ENCODE results near the gene PTAFR. TPM values are rescaled to one million over a fixed set of nuclear protein-coding genes. Genes with fewer than 3 reads are reported as not detected.
"Not testable (repeated sequence)": the region's sequence is repeated elsewhere in the genome, so short reads cannot be mapped to it uniquely, and the experiment has no call there.

Gene PTAFR
- total RNA-seq, 4 donors from 2014 or later: 2.7 to 10.2 (median 6.8) TPM

- no peak for DNase-seq (ENCODE audit: low spot score in 2 of 2)
- 61 to 68% methylated on average over 5 of the region's 5 CpGs for WGBS, 2 donors
- TF ChIP-seq CTCF (IDR thresholded peaks at IDR 0.05): no peak
- TF ChIP-seq POLR2A (IDR thresholded peaks at IDR 0.05): no peak
- H3K4me3 ChIP-seq (ENCODE audit: low read depth, poor library complexity, severe bottlenecking): no peak overlapping the region
- intact Hi-C loops (cut with DNase I; ENCODE audit: low total_unique reads): no loop called here
Observed at GRCh38 chr1:28144203-28145135, 32.0 kb downstream of the PTAFR start.

GRCh38 chr1:28143496-28144202 lies 32.8 kb downstream of the PTAFR start:
- 89% methylated on average over 4 of the region's 4 CpGs for WGBS, 2 donors
- intact Hi-C loops (cut with DNase I; ENCODE audit: low total_unique reads): no loop called here
- H3K4me3 ChIP-seq (ENCODE audit: low read depth, poor library complexity, severe bottlenecking): no peak overlapping the region
- no peak for DNase-seq (ENCODE audit: low spot score in 2 of 2)
- TF ChIP-seq CTCF (IDR thresholded peaks at IDR 0.05) (no peak), POLR2A (IDR thresholded peaks at IDR 0.05) (no peak)

- TF ChIP-seq POLR2A (IDR thresholded peaks at IDR 0.05): no peak
- no peak for TF ChIP-seq CTCF (IDR thresholded peaks at IDR 0.05)
Observed at GRCh38 chr1:28141685-28142084, 34.8 kb downstream of the PTAFR start.

GRCh38 chr1:28139866-28140265 lies 36.6 kb downstream of the PTAFR start:
- DNase-seq (ENCODE audit: low spot score in 2 of 2); H3K4me3 ChIP-seq (ENCODE audit: low read depth, poor library complexity, severe bottlenecking); intact Hi-C loops (cut with DNase I; ENCODE audit: low total_unique reads): not testable (repeated sequence)
- WGBS, 2 donors: 76 to 87% methylated on average over 8 of the region's 8 CpGs

More at GRCh38 chr1:28141685-28142084, 34.8 kb downstream of the PTAFR start:
- WGBS, 2 donors: 87 to 90% methylated on average over 2 of the region's 2 CpGs
- intact Hi-C loops (cut with DNase I; ENCODE audit: low total_unique reads): no loop called here
- H3K4me3 ChIP-seq (ENCODE audit: low read depth, poor library complexity, severe bottlenecking): no peak overlapping the region
- no peak for DNase-seq (ENCODE audit: low spot score in 2 of 2)

- peak in 1 of 2 donors; percentile 25 for DNase-seq (ENCODE audit: low spot score in 2 of 2)
Observed at GRCh38 chr1:28139025-28139712, 37.3 kb downstream of the PTAFR start.

More at GRCh38 chr1:28139025-28139712, 37.3 kb downstream of the PTAFR start:
- 88 to 90% methylated on average over 7 of the region's 7 CpGs for WGBS, 2 donors
- TF ChIP-seq POLR2A (IDR thresholded peaks at IDR 0.05): no peak
- TF ChIP-seq CTCF (IDR thresholded peaks at IDR 0.05): no peak
- H3K4me3 ChIP-seq (ENCODE audit: low read depth, poor library complexity, severe bottlenecking): no peak overlapping the region
- intact Hi-C loops (cut with DNase I; ENCODE audit: low total_unique reads): no loop called here

All from lower leg skin (tissue), 4 donors.